Neural progenitor cell (in vitro differentiated cells): Measurements from ENCODE around the gene RSBN1L. TPM values are rescaled to one million over a fixed set of nuclear protein-coding genes. Genes with fewer than 3 reads are reported as not detected.

Source experiments
- DNase-seq: peaks from one replicate; pipeline ENCODE4 v3.0.0-alpha.2; 2016; ENCODE audit warnings: low spot score
- H2AFZ ChIP-seq: fragments of 200-600 bp; sonication (generic); replicated peaks from 2 replicates; pipeline ENCODE4 v1.6.1; 2016; ENCODE audit warnings: antibody characterized with exemption
- H3F3A ChIP-seq: fragments of 200-600 bp; sonication (generic); 2 replicates; pipeline ENCODE4 v1.6.1; 2016; ENCODE audit warnings: antibody characterized with exemption, low read depth
- H3K27ac ChIP-seq: fragments of 200-600 bp; sonication (generic); 2 replicates; pipeline ENCODE4 v1.5.1; 2016; ENCODE audit warnings: mild to moderate bottlenecking
- H3K27me3 ChIP-seq: fragments of 200-600 bp; sonication (generic); 2 replicates; pipeline ENCODE4 v1.6.1; 2016; ENCODE audit warnings: mild to moderate bottlenecking, moderate library complexity
- H3K36me3 ChIP-seq: fragments of 200-600 bp; sonication (generic); 2 replicates; pipeline ENCODE4 v1.5.1; 2016
- H3K4me1 ChIP-seq: fragments of 200-600 bp; sonication (generic); 2 replicates; pipeline ENCODE4 v1.6.1; 2016; ENCODE audit warnings: mixed run types
- H3K4me2 ChIP-seq: fragments of 200-600 bp; sonication (generic); 2 replicates; pipeline ENCODE4 v1.6.1; 2016
- H3K4me3 ChIP-seq: fragments of 200-600 bp; sonication (generic); 2 replicates; pipeline ENCODE4 v1.5.1; 2016
- H3K79me2 ChIP-seq: fragments of 200-600 bp; sonication (generic); 2 replicates; pipeline ENCODE4 v1.6.1; 2016; ENCODE audit warnings: low read depth
- H3K9ac ChIP-seq: fragments of 200-600 bp; sonication (generic); 2 replicates; pipeline ENCODE4 v1.6.1; 2016
- H3K9me3 ChIP-seq: fragments of 200-600 bp; sonication (generic); 2 replicates; pipeline ENCODE4 v1.5.1; 2016; ENCODE audit warnings: low read depth
- H4K20me1 ChIP-seq: fragments of 200-600 bp; sonication (generic); 2 replicates; pipeline ENCODE4 v1.6.1; 2016; ENCODE audit warnings: low read depth
- H3K27ac Mint-ChIP-seq: 3 replicates; pipeline ENCODE4 v1.8.0; 2021; ENCODE audit warnings: mixed read lengths
- H3K27me3 Mint-ChIP-seq: 2 replicates; pipeline ENCODE4 v1.8.0; 2022; ENCODE audit warnings: low read depth, mild to moderate bottlenecking, inconsistent platforms, moderate library complexity, mixed read lengths; ENCODE audit not compliant: insufficient read depth
- H3K36me3 Mint-ChIP-seq: 3 replicates; pipeline ENCODE4 v1.8.0; 2021; ENCODE audit warnings: mixed read lengths
- H3K4me1 Mint-ChIP-seq: 3 replicates; pipeline ENCODE4 v1.8.0; 2021; ENCODE audit warnings: mixed read lengths
- H3K4me3 Mint-ChIP-seq: 3 replicates; pipeline ENCODE4 v1.8.0; 2021; ENCODE audit warnings: mild to moderate bottlenecking, moderate library complexity, mixed read lengths
- H3K9me3 Mint-ChIP-seq: 3 replicates; pipeline ENCODE4 v1.8.0; 2020; ENCODE audit warnings: mixed read lengths
- EZH2 ChIP-seq: fragments of 200-600 bp; sonication (generic); IDR thresholded peaks from 2 replicates; pipeline ENCODE4 v1.6.1; 2017; ENCODE audit warnings: antibody characterized with exemption, mild to moderate bottlenecking, moderate library complexity
- EZH2phosphoT487 ChIP-seq: fragments of 200-600 bp; sonication (generic); IDR thresholded peaks from 2 replicates; pipeline ENCODE4 v1.6.1; 2017; ENCODE audit warnings: antibody characterized with exemption
- total RNA-seq: library from RNA; depleted of rRNA; stranded (reverse); fragments of >200 nt; gene quantifications from 2 replicates; pipeline ENCODE4 v1.2.3, GENCODE V29; 2015; ENCODE audit warnings: low replicate concordance
- TF ChIP-seq, protein P1 (sequence below): fragments of 200-600 bp; sonication (generic); IDR thresholded peaks from 2 replicates; pipeline ENCODE4 v1.5.1; 2017; ENCODE audit warnings: antibody characterized with exemption, mild to moderate bottlenecking

RSBN1L gene
- total RNA-seq, 1 donor from 2014 or later = 25.0 TPM

DNA sequence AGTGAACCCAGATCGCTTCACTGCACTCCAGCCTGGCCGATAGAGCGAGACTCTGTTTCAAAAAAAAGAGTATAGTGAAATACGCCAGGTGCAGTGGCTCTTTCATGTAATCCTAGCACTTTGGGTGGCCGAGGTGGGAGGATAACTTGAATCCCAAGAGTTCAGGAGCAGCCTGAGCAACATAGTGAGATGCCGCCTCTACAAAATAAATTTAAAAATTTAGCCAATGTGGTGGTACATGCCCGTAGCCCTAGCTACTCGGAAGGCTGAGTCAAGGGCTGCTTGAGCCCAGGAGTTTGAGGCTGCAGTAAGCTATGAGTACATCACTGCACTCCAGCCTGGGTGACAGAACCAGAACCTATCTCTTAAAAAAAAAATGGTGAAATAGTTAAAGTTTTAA, 74.1 kb downstream of the RSBN1L start:
- Histone ChIP-seq H3K9ac (no peak overlapping the region), H3K79me2 (no peaks in the 10 kb centered on the region), H2AFZ (no peak overlapping the region), H3K9me3 (no peaks in the 10 kb centered on the region), H3K4me2 (no peak overlapping the region), H3K4me1 (no peaks in the 10 kb centered on the region), H3K27me3 (no peaks in the 10 kb centered on the region), H3K27ac (no peak overlapping the region), H4K20me1 (no peaks in the 10 kb centered on the region), H3F3A (no peaks in the 10 kb centered on the region), H3K36me3 (no peaks in the 10 kb centered on the region), H3K4me3 (no peak overlapping the region)
- Mint-ChIP-seq H3K36me3 (peaks cover 17% of the 10 kb centered on the region), H3K27me3 (no peaks in the 10 kb centered on the region), H3K27ac (no peak overlapping the region), H3K4me3 (no peak overlapping the region), H3K9me3 (no peaks in the 10 kb centered on the region), H3K4me1 (no peaks in the 10 kb centered on the region)
- no peak for DNase-seq
- TF ChIP-seq, protein P1, sequence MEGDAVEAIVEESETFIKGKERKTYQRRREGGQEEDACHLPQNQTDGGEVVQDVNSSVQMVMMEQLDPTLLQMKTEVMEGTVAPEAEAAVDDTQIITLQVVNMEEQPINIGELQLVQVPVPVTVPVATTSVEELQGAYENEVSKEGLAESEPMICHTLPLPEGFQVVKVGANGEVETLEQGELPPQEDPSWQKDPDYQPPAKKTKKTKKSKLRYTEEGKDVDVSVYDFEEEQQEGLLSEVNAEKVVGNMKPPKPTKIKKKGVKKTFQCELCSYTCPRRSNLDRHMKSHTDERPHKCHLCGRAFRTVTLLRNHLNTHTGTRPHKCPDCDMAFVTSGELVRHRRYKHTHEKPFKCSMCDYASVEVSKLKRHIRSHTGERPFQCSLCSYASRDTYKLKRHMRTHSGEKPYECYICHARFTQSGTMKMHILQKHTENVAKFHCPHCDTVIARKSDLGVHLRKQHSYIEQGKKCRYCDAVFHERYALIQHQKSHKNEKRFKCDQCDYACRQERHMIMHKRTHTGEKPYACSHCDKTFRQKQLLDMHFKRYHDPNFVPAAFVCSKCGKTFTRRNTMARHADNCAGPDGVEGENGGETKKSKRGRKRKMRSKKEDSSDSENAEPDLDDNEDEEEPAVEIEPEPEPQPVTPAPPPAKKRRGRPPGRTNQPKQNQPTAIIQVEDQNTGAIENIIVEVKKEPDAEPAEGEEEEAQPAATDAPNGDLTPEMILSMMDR = no peak
- no peak for TF ChIP-seq EZH2phosphoT487
- no peak for TF ChIP-seq EZH2

- Mint-ChIP-seq H3K36me3 (peaks cover 25% of the 10 kb centered on the region), H3K4me3 (no peak overlapping the region), H3K27me3 (no peaks in the 10 kb centered on the region), H3K27ac (no peak overlapping the region), H3K9me3 (peaks cover 4% of the 10 kb centered on the region), H3K4me1 (no peaks in the 10 kb centered on the region)
- no peak overlapping the region for H3K27ac ChIP-seq
- H3K9ac ChIP-seq = no peak overlapping the region
- H3K79me2 ChIP-seq = no peaks in the 10 kb centered on the region
- no peaks in the 10 kb centered on the region for H3K4me1 ChIP-seq
- TF ChIP-seq, protein P1 = no peak
- TF ChIP-seq EZH2 (no peak), EZH2phosphoT487 (no peak)
- H3K27me3 ChIP-seq = no peaks in the 10 kb centered on the region
- no peaks in the 10 kb centered on the region for H4K20me1 ChIP-seq
- no peaks in the 10 kb centered on the region for H3K9me3 ChIP-seq
- no peaks in the 10 kb centered on the region for H3F3A ChIP-seq
- no peak overlapping the region for H3K4me3 ChIP-seq
- no peak overlapping the region for H3K4me2 ChIP-seq
- DNase-seq = no peak
- no peak overlapping the region for H2AFZ ChIP-seq
- H3K36me3 ChIP-seq = no peaks in the 10 kb centered on the region
These were observed 75.6 kb downstream of the RSBN1L start for GRCh38 chr7:77771901-77772300.

DNA sequence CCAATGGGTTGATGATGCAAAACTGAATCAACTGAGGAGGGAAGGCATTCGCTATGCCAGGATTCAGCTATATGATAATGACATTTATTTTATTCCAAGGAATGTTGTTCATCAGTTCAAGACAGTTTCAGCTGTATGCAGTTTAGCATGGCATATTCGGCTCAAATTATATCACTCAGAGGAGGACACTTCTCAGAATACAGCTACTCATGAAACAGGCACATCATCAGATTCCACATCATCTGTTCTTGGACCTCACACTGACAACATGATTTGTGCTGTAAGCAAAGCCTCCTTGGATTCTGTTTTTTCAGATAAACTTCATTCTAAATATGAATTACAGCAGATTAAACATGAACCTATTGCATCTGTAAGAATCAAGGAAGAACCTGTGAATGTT, 82.3 kb downstream of the RSBN1L start:
- Histone ChIP-seq H3K9me3 (no peaks in the 10 kb centered on the region), H3K79me2 (no peaks in the 10 kb centered on the region), H3K9ac (no peak overlapping the region), H3K27ac (no peak overlapping the region), H3K4me2 (no peak overlapping the region), H2AFZ (no peak overlapping the region), H3F3A (no peaks in the 10 kb centered on the region), H3K4me3 (no peak overlapping the region), H3K36me3 (peaks cover 20% of the 10 kb centered on the region), H3K4me1 (no peaks in the 10 kb centered on the region), H4K20me1 (no peaks in the 10 kb centered on the region), H3K27me3 (no peaks in the 10 kb centered on the region)
- Mint-ChIP-seq H3K27me3 (no peaks in the 10 kb centered on the region), H3K9me3 (peaks cover 4% of the 10 kb centered on the region), H3K27ac (no peak overlapping the region), H3K4me3 (no peak overlapping the region), H3K4me1 (no peaks in the 10 kb centered on the region), H3K36me3 (peaks cover 30% of the 10 kb centered on the region)
- no peak for DNase-seq
- TF ChIP-seq EZH2phosphoT487 (no peak), EZH2 (no peak)
- TF ChIP-seq, protein P1 = no peak
